Measurements from ENCODE around the gene SPTBN1. TPM values are rescaled to one million over a fixed set of nuclear protein-coding genes. Genes with fewer than 3 reads are reported as not detected.

SPTBN1 gene
- total and polyA plus RNA-seq, 2 of the 13 experiments (the other 11 are each of a cell fraction or from before 2014, with no cell fraction given): 123 to 299 TPM

- FAIRE-seq (no peak), DNase-seq (ENCODE audit: low spot score) (no peak), ATAC-seq (no peak)
- H4K20me1 ChIP-seq (ENCODE audit: insufficient read depth, low read length): peaks cover 11% of the 10 kb centered on the region
- 73% methylated on average over 1 of the region's 1 CpG for WGBS (ENCODE audit: low lambda C conversion rate)
- ChIA-PET CTCF (ENCODE audit: low intra/inter-chr PET ratio, low total read pairs) (no interaction called here), POLR2A (no interaction called here)
- in situ Hi-C loops (cut with HindIII; ENCODE audit: extremely low pct_ligation_motif_present, low pct_unique_long_range_greater_than_20kb) (no loop called here), intact Hi-C loops (cut with micrococcal nuclease; ENCODE audit: unreplicated experiment) (no loop called here)
- no peaks in the 10 kb centered on the region for H3K27me3 ChIP-seq (ENCODE audit: control insufficient read depth in 1 of 2, insufficient read depth in 2 of 2, low read length in 2 of 2)
- no peak overlapping the region for H3K9ac ChIP-seq (ENCODE audit: insufficient read depth, low read depth, low read length)
- peaks cover 78% of the 10 kb centered on the region for H3K79me2 ChIP-seq (ENCODE audit: insufficient read depth, low read length)
- H3K4me1 ChIP-seq (ENCODE audit: insufficient read depth, low read length): peaks cover 13% of the 10 kb centered on the region
- TF ChIP-seq, protein P1, sequence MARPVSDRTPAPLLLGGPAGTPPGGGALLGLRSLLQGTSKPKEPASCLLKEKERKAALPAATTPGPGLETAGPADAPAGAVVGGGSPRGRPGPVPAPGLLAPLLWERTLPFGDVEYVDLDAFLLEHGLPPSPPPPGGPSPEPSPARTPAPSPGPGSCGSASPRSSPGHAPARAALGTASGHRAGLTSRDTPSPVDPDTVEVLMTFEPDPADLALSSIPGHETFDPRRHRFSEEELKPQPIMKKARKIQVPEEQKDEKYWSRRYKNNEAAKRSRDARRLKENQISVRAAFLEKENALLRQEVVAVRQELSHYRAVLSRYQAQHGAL (CRISPR knock-in tag; IDR thresholded peaks at IDR 0.05; ENCODE audit: not compliant biosample characterization): no peak
- TF ChIP-seq ZNF629 (CRISPR knock-in tag; conservative IDR thresholded peaks at IDR 0.05) (no peak), NFYC (CRISPR knock-in tag; IDR thresholded peaks at IDR 0.05) (no peak), MTF1 (CRISPR knock-in tag; IDR thresholded peaks at IDR 0.05) (no peak)
- TF ChIP-seq, protein P2, sequence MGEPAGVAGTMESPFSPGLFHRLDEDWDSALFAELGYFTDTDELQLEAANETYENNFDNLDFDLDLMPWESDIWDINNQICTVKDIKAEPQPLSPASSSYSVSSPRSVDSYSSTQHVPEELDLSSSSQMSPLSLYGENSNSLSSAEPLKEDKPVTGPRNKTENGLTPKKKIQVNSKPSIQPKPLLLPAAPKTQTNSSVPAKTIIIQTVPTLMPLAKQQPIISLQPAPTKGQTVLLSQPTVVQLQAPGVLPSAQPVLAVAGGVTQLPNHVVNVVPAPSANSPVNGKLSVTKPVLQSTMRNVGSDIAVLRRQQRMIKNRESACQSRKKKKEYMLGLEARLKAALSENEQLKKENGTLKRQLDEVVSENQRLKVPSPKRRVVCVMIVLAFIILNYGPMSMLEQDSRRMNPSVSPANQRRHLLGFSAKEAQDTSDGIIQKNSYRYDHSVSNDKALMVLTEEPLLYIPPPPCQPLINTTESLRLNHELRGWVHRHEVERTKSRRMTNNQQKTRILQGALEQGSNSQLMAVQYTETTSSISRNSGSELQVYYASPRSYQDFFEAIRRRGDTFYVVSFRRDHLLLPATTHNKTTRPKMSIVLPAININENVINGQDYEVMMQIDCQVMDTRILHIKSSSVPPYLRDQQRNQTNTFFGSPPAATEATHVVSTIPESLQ (CRISPR knock-in tag; conservative IDR thresholded peaks at IDR 0.05): no peak
- no peaks in the 10 kb centered on the region for H3K9me3 ChIP-seq (ENCODE audit: low read length)
- H3K27ac ChIP-seq (ENCODE audit: extremely low read length, insufficient read depth, low read length): no peak overlapping the region
- no TSS peak for BruUV-seq (replicated peaks)
- H2AFZ ChIP-seq (ENCODE audit: low read length): no peak overlapping the region
- H3K36me3 ChIP-seq (replicated peaks in 1 of 2; ENCODE audit: control insufficient read depth in 1 of 2, insufficient read depth in 2 of 2, low read length in 2 of 2): peaks cover 0 to 7% of the 10 kb centered on the region in 2 experiments; a peak in 2 of 5 replicates
- no peak overlapping the region for H3K4me3 ChIP-seq (replicated peaks in 1 of 3; ENCODE audit: insufficient read depth in 1 of 3, low read depth in 2 of 3, low read length in 3 of 3)
- no peak overlapping the region for H3K4me2 ChIP-seq (ENCODE audit: low read depth, low read length)
Measured at GRCh38 chr2:54514822-54515569, 58.9 kb downstream of the SPTBN1 start.
